ENCODE measurements around the gene NDNF. TPM values are rescaled to one million over a fixed set of nuclear protein-coding genes. Genes with fewer than 3 reads are reported as not detected.
A peak's percentile ranks its signal among the peaks of the same experiment; 100 is the strongest.

The NDNF gene
- total and polyA plus RNA-seq, 2 donors (not counting 3 experiments of a cell fraction or from before 2014, with no cell fraction given) = not detected

DNA sequence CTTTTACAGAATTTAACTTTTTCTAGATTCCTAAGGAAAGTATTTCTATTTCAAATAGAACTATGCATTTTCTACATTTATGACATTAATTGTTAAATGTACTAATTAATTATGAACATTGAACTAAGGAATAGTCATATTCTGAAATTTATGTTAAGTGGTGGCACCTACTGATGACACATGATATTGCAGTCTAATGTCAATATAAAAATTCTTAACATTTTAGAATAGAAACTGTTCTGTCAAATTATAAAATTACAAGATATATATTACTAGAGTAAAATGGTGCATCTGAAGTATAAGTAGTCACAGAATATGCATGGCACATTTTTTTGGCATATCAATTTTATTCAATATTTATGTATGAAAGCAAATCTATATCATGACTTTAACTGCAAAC lies 40.2 kb upstream of the NDNF start:
- Histone ChIP-seq H3K9ac (replicated peaks; ENCODE audit: extremely low read depth, insufficient read depth, low read length) (no peak overlapping the region), H4K20me1 (replicated peaks; ENCODE audit: control insufficient read depth, extremely low read depth, insufficient read depth, low read length) (no peaks in the 10 kb centered on the region), H3K79me2 (ENCODE audit: control insufficient read depth, insufficient read depth, low read length) (no peaks in the 10 kb centered on the region), H3K27ac (ENCODE audit: insufficient read depth, low read depth, low read length) (no peak overlapping the region), H2AFZ (ENCODE audit: low read depth, low read length) (no peak overlapping the region), H3K4me3 (replicated peaks in 1 of 3; ENCODE audit: insufficient read depth in 1 of 3, low read depth in 1 of 3, low read length in 3 of 3) (no peak overlapping the region), H3K4me2 (ENCODE audit: insufficient read depth, low read length) (no peak overlapping the region), H3K9me1 (replicated peaks; ENCODE audit: control insufficient read depth, extremely low read depth, insufficient read depth, low read length) (no peaks in the 10 kb centered on the region), H3K4me1 (ENCODE audit: control insufficient read depth, extremely low read depth, insufficient read depth, low read length) (no peaks in the 10 kb centered on the region), H3K27me3 (ENCODE audit: control insufficient read depth in 2 of 2, insufficient read depth in 2 of 2, low read length in 2 of 2) (peaks cover 5 to 8% of the 10 kb centered on the region in 2 experiments), H3K36me3 (ENCODE audit: control insufficient read depth in 2 of 2, extremely low read depth in 1 of 2, insufficient read depth in 2 of 2, low read length in 2 of 2) (no peaks in the 10 kb centered on the region), H3K9me3 (replicated peaks; ENCODE audit: control insufficient read depth, insufficient read depth, low read length) (no peaks in the 10 kb centered on the region)
- no TSS peak for BruUV-seq (replicated peaks)
- intact Hi-C loops (cut with micrococcal nuclease) (loop anchor here (1.0 to 5.0 kb wide), 2 partner anchors 395 to 956 kb away; no protein-coding TSS in a partner anchor), dilution Hi-C loops (cut with MboI; ENCODE audit: extremely low pct_ligation_motif_present, low sequenced_read_pairs) (no loop called here)
- DNase-seq (ENCODE audit: low read depth, low spot score) = peak; percentile 7
- TF ChIP-seq FOS (IDR thresholded peaks at IDR 0.05; ENCODE audit: borderline replicate concordance, insufficient read depth, low read length) (no peak), GATA2 (IDR thresholded peaks at IDR 0.05; ENCODE audit: insufficient read depth, insufficient read length, low read depth, low read length) (no peak), EZH2 (IDR thresholded peaks at IDR 0.05; ENCODE audit: borderline replicate concordance, low read depth, low read length, severe bottlenecking) (no peak), POLR2AphosphoS5 (IDR thresholded peaks at IDR 0.05; ENCODE audit: insufficient read depth, low read depth, low read length) (no peak), POLR2A (IDR thresholded peaks at IDR 0.05; ENCODE audit: low read depth, low read length) (no peak), MYC (IDR thresholded peaks at IDR 0.05; ENCODE audit: low read depth, low read length) (no peak)
- TF ChIP-seq, protein P1, sequence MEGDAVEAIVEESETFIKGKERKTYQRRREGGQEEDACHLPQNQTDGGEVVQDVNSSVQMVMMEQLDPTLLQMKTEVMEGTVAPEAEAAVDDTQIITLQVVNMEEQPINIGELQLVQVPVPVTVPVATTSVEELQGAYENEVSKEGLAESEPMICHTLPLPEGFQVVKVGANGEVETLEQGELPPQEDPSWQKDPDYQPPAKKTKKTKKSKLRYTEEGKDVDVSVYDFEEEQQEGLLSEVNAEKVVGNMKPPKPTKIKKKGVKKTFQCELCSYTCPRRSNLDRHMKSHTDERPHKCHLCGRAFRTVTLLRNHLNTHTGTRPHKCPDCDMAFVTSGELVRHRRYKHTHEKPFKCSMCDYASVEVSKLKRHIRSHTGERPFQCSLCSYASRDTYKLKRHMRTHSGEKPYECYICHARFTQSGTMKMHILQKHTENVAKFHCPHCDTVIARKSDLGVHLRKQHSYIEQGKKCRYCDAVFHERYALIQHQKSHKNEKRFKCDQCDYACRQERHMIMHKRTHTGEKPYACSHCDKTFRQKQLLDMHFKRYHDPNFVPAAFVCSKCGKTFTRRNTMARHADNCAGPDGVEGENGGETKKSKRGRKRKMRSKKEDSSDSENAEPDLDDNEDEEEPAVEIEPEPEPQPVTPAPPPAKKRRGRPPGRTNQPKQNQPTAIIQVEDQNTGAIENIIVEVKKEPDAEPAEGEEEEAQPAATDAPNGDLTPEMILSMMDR (IDR thresholded peaks at IDR 0.05; ENCODE audit: extremely low read depth in 1 of 2, insufficient read depth in 1 of 2, low read depth in 1 of 2, low read length in 2 of 2) = peak; percentile 1 to 13
- TF ChIP-seq, protein P2, sequence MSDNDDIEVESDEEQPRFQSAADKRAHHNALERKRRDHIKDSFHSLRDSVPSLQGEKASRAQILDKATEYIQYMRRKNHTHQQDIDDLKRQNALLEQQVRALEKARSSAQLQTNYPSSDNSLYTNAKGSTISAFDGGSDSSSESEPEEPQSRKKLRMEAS (IDR thresholded peaks at IDR 0.05; ENCODE audit: insufficient read depth, insufficient read length) = no peak
- CTCF ChIA-PET = interaction anchor here (0.6 to 2.8 kb wide), 7 partner anchors 9 to 1039 kb away, joined by 3 to 13 read pairs (median 3); no protein-coding TSS in a partner anchor
- POLR2A ChIA-PET = no interaction called here
- peak; percentile 67 for FAIRE-seq
